HG03196 (cell line): ENCODE data around the gene TM9SF3.
A peak's percentile ranks its signal among the peaks of the same experiment; 100 is the strongest.

Experiments
- ATAC-seq: cut with Tn5 transposase; IDR thresholded peaks from one replicate; pipeline ENCODE4 v1.9.1; 2021; ENCODE audit not compliant: unreplicated experiment

TM9SF3 gene

GRCh38 chr10:96586419-96587263, at the start of gene TM9SF3:
Gene TM9SF3, minus strand, starts transcription at chr10:96587012. Its CDS starts 177 bp downstream, at chr10:96586835.
- peak; percentile 70 for ATAC-seq

- ATAC-seq: no peak
Measured at GRCh38 chr10:96636551-96636950, 49.7 kb upstream of the TM9SF3 start.

GRCh38 chr10:96632974-96633710, 46.3 kb upstream of the TM9SF3 start:
- no peak for ATAC-seq

- no peak for ATAC-seq
Measured at GRCh38 chr10:96627292-96627691, 40.5 kb upstream of the TM9SF3 start.

GRCh38 chr10:96626795-96627194, 40.0 kb upstream of the TM9SF3 start:
- no peak for ATAC-seq

- no peak for ATAC-seq
Measured at GRCh38 chr10:96625173-96625572, 38.4 kb upstream of the TM9SF3 start.

- no peak for ATAC-seq
Measured at GRCh38 chr10:96622013-96622787, 35.4 kb upstream of the TM9SF3 start.

- no peak for ATAC-seq
Measured at GRCh38 chr10:96619796-96620773, 33.3 kb upstream of the TM9SF3 start.

- ATAC-seq: no peak
Measured at GRCh38 chr10:96619120-96619519, 32.3 kb upstream of the TM9SF3 start.

GRCh38 chr10:96618653-96619052, 31.8 kb upstream of the TM9SF3 start:
- ATAC-seq: no peak

GRCh38 chr10:96616961-96617360, 30.1 kb upstream of the TM9SF3 start:
- no peak for ATAC-seq

GRCh38 chr10:96614515-96614914, 27.7 kb upstream of the TM9SF3 start:
- no peak for ATAC-seq

GRCh38 chr10:96613576-96613975, 26.8 kb upstream of the TM9SF3 start:
- no peak for ATAC-seq

GRCh38 chr10:96612055-96612830, 25.4 kb upstream of the TM9SF3 start:
- no peak for ATAC-seq

- ATAC-seq: no peak
Measured at GRCh38 chr10:96610817-96611216, 24.0 kb upstream of the TM9SF3 start.

- ATAC-seq: no peak
Measured at GRCh38 chr10:96609510-96609909, 22.7 kb upstream of the TM9SF3 start.

GRCh38 chr10:96608805-96609204, 22.0 kb upstream of the TM9SF3 start:
- ATAC-seq: no peak

GRCh38 chr10:96608262-96608661, 21.4 kb upstream of the TM9SF3 start:
- no peak for ATAC-seq

- no peak for ATAC-seq
Measured at GRCh38 chr10:96606946-96607345, 20.1 kb upstream of the TM9SF3 start.
